ENCODE data around the gene MOB3A.

DNA sequence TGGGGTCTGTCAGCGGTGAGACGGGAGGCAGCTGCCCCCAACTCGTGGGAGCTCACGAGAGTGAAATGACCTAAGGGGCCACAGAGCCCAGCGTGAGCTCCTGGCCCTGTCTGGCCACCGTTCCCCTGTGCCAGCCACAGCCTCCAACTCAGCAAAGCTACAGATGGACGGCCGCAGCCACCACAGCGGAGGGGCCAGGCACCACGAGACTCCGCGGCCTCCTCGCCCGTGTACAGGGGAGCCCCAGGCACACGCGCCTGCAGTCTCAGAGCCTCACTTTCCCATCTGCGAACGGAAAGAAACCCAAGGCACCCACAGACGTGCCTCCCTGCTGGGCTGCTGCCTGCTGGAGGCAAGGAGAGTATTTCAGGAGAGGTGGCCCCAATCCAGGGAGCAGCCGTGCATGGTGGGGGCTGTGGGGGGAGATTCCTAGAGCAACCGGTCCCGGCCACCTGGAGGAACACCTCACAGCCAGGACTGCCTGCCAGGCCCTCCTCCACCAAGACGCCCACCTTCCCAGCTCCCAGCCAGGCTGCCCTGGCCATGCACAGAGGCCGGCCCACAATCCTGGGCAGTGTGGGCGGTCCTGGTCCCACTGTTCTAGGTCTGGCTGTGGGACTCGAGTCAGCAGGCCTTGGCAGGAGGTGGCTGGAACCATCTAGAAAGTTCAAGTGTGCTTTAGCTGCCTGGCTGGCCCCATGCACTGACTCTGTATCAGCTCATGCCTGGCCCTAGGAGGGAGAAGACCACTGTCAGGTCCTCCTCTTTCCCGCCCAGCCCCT is 47.0 kb downstream of the MOB3A start:
- TF ChIP-seq, protein P1, sequence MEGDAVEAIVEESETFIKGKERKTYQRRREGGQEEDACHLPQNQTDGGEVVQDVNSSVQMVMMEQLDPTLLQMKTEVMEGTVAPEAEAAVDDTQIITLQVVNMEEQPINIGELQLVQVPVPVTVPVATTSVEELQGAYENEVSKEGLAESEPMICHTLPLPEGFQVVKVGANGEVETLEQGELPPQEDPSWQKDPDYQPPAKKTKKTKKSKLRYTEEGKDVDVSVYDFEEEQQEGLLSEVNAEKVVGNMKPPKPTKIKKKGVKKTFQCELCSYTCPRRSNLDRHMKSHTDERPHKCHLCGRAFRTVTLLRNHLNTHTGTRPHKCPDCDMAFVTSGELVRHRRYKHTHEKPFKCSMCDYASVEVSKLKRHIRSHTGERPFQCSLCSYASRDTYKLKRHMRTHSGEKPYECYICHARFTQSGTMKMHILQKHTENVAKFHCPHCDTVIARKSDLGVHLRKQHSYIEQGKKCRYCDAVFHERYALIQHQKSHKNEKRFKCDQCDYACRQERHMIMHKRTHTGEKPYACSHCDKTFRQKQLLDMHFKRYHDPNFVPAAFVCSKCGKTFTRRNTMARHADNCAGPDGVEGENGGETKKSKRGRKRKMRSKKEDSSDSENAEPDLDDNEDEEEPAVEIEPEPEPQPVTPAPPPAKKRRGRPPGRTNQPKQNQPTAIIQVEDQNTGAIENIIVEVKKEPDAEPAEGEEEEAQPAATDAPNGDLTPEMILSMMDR (IDR thresholded peaks at IDR 0.05), result no peak
- TF ChIP-seq POLR2A (IDR thresholded peaks at IDR 0.05), result peak; percentile 12
